PFSK-1 (cell line): ENCODE data around the gene OR10H3.

Experiments
- POLR2AphosphoS5 ChIP-seq: IDR thresholded peaks from 2 replicates; pipeline ENCODE4 v1.6.1; 2012; ENCODE audit warnings: low read depth, mild to moderate bottlenecking, control low read depth, low read length, moderate library complexity
- TAF1 ChIP-seq: IDR thresholded peaks from 2 replicates; pipeline ENCODE4 v1.6.1; 2012; ENCODE audit warnings: low read length, control low read depth, borderline replicate concordance; ENCODE audit not compliant: insufficient read depth

GRCh38 chr19:15776991-15777970, 39.5 kb downstream of the OR10H3 start:
- TF ChIP-seq POLR2AphosphoS5 (no peak), TAF1 (no peak)
